Neural cell (in vitro differentiated cells): ENCODE measurements around the gene EVC.

Source experiments
- EP300 ChIP-seq: fragments of 450-650 bp; conservative IDR thresholded peaks from 2 replicates; pipeline ENCODE4 v1.6.1; 2014; ENCODE audit warnings: antibody characterized with exemption, mild to moderate bottlenecking, moderate library complexity; ENCODE audit not compliant: poor library complexity, severe bottlenecking
- EZH2 ChIP-seq: fragments of 200-600, 300-800 bp; shearing (Covaris generic), sonication (generic); IDR thresholded peaks from 2 replicates; pipeline ENCODE4 v1.6.1; 2014; ENCODE audit warnings: antibody characterized with exemption, low read length, borderline replicate concordance, mild to moderate bottlenecking; ENCODE audit not compliant: insufficient read depth, poor library complexity, severe bottlenecking
- MXI1 ChIP-seq: fragments of 450-650 bp; conservative IDR thresholded peaks from 2 replicates; pipeline ENCODE4 v1.6.1; 2014; ENCODE audit warnings: antibody characterized with exemption, mild to moderate bottlenecking; ENCODE audit not compliant: poor library complexity, severe bottlenecking
- POLR2AphosphoS5 ChIP-seq: IDR thresholded peaks from 2 replicates; pipeline ENCODE4 v1.6.1; 2012
- RAD21 ChIP-seq: fragments of 450-650 bp; conservative IDR thresholded peaks from 2 replicates; pipeline ENCODE4 v1.6.1; 2014; ENCODE audit warnings: antibody characterized with exemption, mild to moderate bottlenecking, moderate library complexity
- SMC3 ChIP-seq: fragments of 450-650 bp; conservative IDR thresholded peaks from 2 replicates; pipeline ENCODE4 v1.6.1; 2014; ENCODE audit warnings: antibody characterized with exemption, mild to moderate bottlenecking, moderate library complexity; ENCODE audit not compliant: poor library complexity
- TF ChIP-seq, protein P1 (sequence below): fragments of 450-650 bp; IDR thresholded peaks from 2 replicates; pipeline ENCODE4 v1.5.1; 2014; ENCODE audit warnings: antibody characterized with exemption, mild to moderate bottlenecking, moderate library complexity; ENCODE audit not compliant: poor library complexity, severe bottlenecking
- TF ChIP-seq, protein P2 (sequence below): IDR thresholded peaks from 2 replicates; pipeline ENCODE4 v1.6.1; 2012; ENCODE audit warnings: borderline replicate concordance

DNA sequence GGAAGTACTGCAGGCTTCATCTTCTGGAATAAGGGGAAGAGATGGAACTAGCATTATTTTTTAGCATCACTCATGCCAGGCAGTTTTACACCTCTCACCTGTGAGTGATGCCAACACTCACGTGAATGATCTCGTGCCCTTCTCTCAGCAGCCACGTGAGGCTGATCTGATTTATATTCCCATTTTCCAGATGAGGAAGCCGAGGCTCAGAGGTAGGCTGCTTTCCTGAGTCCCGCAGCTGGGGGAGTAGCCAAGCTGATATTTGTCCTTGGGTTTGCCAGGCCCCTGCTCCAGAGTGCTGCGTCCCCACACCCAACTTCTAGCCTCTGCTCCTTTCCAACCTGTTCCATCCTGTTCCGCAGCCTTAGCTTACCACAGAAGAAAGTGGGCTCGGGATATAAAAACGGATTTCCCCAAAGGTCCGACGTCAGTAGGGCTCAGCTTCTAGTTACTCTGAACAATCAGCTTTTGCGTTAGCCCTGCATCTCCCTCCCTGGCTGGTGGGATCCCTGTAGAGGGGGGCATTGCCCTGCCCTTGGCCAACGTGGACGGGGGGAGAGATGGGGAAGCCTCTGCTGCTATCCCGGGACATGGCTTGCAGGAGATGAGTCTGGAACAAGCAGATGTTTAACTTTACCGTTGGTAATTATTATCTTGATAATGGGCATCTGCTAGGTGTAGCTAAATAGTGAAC lies 9.3 kb downstream of the EVC start:
- TF ChIP-seq POLR2AphosphoS5 (no peak), RAD21 (no peak), EZH2 (no peak), EP300 (no peak), SMC3 (no peak), MXI1 (no peak)
- TF ChIP-seq, protein P1, sequence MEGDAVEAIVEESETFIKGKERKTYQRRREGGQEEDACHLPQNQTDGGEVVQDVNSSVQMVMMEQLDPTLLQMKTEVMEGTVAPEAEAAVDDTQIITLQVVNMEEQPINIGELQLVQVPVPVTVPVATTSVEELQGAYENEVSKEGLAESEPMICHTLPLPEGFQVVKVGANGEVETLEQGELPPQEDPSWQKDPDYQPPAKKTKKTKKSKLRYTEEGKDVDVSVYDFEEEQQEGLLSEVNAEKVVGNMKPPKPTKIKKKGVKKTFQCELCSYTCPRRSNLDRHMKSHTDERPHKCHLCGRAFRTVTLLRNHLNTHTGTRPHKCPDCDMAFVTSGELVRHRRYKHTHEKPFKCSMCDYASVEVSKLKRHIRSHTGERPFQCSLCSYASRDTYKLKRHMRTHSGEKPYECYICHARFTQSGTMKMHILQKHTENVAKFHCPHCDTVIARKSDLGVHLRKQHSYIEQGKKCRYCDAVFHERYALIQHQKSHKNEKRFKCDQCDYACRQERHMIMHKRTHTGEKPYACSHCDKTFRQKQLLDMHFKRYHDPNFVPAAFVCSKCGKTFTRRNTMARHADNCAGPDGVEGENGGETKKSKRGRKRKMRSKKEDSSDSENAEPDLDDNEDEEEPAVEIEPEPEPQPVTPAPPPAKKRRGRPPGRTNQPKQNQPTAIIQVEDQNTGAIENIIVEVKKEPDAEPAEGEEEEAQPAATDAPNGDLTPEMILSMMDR = no peak
- TF ChIP-seq, protein P2, sequence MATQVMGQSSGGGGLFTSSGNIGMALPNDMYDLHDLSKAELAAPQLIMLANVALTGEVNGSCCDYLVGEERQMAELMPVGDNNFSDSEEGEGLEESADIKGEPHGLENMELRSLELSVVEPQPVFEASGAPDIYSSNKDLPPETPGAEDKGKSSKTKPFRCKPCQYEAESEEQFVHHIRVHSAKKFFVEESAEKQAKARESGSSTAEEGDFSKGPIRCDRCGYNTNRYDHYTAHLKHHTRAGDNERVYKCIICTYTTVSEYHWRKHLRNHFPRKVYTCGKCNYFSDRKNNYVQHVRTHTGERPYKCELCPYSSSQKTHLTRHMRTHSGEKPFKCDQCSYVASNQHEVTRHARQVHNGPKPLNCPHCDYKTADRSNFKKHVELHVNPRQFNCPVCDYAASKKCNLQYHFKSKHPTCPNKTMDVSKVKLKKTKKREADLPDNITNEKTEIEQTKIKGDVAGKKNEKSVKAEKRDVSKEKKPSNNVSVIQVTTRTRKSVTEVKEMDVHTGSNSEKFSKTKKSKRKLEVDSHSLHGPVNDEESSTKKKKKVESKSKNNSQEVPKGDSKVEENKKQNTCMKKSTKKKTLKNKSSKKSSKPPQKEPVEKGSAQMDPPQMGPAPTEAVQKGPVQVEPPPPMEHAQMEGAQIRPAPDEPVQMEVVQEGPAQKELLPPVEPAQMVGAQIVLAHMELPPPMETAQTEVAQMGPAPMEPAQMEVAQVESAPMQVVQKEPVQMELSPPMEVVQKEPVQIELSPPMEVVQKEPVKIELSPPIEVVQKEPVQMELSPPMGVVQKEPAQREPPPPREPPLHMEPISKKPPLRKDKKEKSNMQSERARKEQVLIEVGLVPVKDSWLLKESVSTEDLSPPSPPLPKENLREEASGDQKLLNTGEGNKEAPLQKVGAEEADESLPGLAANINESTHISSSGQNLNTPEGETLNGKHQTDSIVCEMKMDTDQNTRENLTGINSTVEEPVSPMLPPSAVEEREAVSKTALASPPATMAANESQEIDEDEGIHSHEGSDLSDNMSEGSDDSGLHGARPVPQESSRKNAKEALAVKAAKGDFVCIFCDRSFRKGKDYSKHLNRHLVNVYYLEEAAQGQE = no peak
